Measurements from ENCODE around the gene FOXF2.

Gene FOXF2

DNA sequence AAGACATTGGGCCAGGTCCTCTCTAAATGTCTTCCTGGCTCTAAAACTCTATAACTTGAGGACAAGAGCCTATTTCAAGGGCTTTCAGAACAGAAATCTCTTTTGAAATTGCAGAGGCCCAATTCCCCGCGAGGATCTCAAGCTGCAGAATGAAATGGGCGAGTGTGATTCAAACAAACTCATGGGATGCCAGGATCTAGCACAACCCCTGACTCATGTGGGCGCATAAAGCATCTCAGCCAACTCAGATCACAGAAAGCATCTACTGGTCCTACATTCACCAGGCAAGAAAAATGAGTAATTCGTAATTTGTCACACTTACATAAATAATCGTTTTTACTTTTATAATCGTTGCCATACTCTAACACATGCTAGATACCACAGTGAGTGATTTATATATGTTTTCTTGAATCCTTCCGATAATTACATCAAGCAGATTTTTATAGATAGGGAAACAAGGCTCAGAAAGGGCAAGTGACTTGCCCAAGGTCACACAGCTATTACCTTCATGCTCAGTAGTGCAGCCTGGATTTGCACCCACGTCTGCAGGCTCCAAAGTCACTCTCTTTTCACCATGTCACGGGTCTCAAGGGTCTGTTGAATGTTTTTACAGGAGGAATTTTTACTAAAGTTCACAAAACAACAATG, 26.2 kb downstream of the FOXF2 start:
- no peak for DNase-seq

DNA sequence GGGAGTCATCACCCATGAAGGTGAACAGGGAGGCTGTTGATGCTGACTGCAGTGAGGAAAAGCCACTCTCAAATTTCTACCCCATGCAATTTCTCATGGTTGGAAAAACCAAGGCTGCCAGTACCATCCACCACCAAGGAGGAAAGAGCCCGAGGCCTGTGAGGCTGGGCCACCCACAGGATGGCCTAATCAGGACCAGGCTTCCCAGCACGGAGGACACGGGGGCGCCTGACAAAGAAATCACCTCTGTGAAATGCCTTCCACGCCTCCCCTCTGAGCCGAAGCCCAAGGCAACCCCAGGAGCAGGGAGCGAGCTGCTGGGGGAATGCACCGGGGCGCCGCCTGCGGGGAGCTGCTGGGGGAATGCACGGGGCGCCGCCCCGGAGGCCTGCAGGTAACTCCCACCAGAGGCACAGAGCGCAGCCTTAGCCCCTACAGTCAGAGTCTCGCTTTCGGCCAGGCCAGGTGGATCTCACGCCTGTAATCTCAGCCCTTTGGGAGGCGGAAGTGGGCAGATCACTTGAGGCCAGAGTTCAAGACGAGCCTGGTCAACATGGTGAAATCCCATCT, 26.9 kb downstream of the FOXF2 start:
- no peak for DNase-seq

DNA sequence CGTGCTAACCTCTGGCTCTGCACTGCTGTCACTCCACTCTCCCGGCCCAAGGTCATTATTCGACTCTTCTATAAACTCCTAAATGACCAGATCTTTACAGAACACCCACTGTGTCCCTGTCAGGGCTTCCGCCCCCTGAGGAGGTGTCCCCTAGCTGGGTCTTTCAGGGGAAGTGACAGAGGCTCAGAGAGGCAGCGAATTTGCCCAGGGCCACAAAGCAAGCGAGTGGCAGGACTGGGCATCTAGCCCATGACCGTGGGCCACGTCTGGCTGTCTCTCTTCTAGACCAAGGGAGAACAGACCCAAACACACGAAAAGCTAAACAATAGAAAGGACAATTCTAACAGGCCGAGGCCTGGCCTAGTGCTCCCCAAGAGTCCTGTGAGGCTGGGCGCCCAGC, 27.4 kb downstream of the FOXF2 start:
- no peak for DNase-seq

DNA sequence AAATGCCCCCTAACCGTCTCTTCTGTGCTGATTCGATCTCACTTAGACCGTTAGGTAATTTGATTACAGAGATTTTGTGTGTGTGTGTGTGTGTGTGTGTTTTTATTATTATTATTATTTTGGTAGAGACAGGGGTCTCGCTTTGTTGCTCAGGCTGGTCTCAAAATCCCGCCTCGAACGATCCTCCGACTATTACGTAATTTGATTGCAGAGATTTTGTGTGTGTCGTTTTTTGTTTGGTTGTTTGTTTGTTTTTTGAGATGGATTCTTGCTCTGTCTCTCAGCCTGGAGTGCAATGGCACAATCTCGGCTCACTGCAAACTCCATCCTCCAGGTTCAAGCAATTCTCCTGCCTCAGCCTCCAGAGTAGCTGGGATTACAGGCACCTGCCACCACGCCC, 28.3 kb downstream of the FOXF2 start:
- DNase-seq, result no peak

DNA sequence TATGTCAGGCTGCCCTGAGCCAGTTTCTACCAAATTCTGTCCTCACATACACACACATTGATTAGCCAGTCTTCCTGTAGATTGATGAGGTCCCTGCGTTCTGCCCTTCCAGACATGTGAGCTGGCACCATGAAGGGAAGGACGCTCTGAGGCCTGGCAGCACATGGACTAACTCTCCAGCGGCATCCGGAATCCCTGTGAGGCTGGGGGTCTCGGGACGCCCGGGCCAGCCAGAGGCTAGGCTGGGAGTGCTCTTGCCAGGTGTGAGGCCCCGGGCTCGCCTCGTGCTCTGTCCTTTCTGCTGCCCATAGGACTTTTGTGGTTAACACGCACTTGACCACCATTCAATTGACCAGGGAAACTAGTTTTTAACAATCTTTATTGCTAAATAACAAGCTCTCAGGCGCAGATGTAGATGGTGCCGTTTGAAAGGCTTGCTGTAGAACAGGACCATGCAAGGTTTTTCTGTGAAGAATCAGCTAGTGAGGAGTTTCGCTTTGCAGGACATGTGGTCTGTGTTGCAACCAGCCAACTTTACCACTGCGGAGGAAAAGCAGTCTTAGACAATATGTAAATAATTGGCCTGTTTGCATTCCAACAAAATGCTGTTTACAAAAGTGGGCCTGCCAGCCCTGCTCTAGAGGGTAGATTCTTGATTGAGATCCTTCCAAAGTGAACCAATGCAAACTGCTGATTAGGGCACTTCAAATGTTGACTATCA, 29.3 kb downstream of the FOXF2 start:
- no peak for DNase-seq

DNA sequence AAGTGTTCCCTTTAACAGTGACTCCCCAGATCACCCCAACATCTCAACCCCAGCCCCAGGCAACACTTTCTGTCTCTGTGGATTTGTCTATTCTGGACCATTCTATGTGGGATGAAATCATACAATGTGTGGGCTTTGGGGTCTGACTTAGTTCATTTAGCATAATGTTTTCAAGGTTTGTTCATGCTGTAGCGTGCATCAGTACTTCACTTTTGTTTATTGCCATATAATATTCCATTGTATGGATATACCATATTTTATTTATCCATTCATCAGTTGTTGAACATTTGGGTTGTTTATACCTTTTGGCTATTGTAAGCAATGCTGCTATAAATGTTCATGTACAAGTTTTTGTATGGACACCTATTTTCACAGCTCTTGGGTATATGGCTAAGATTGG, 31.0 kb downstream of the FOXF2 start:
- no peak for DNase-seq

DNA sequence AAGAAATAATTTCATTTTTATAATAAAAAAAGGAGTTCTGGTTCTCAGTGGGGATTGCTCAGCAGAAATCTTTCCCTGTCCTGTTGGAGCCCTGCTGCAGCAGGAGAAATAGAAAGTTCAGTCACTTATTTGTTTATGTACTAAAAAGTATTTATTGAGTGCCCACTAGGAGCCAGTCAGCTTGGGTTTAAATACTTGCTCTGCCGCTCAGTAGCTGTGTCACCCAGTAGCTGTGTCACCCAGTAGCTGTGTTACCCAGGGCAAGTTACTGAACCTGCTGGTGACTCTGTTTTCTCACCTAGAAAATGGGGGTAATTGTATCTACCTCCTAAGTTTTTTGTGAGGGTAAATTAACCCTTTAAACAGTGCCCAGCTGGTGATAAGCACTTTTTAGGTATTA, 32.9 kb downstream of the FOXF2 start:
- no peak for DNase-seq

DNA sequence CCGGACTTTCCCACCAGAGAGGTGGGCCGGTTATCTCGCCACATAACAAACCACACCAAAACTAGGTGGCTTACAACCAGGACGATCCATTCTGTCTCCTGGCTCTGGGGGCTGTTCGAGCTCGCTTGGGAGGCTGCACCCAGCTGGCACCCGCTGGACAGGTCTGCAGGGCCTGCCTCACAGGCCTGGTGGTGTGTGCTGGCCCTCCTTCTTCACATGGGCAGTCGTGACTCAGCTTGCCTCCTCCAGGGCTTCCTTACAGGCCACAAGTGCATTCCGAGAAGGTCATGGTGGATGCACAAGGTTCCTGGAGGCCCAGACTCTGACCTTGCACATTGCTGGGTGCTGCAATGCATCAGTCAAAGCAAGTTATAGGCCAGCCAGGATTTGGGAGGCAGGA, 34.2 kb downstream of the FOXF2 start:
- DNase-seq, result no peak

DNA sequence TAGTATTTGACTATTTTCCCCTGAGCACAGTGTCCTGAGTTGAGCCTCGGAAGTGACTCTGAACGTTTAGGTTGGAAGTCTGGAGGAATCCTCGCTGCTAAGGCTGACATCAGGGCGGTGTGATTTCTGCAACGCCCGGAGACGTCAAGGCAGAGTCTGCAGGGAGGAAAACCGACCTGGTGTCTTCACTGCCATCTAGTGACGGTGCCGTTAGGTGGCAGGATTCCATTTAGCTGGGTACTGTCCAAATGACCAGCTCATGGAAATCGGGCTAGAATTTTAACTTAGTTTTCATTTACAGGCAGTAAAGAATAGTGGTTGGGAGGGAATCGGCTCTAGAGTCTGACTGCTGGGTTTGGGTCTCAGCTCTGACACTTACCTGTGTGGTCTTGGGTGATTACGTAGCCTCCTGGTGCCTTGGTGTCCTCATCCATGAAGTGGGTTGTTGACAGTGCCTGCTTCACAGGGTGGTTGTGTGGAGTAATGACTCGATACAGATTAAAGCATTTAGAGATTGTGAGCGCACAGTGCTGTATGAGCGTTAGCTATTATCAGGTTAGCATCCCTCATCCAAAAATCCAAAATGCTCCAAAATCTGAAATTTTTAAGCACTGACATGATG, 35.0 kb downstream of the FOXF2 start:
- peak; percentile 1 to 6 for DNase-seq

DNA sequence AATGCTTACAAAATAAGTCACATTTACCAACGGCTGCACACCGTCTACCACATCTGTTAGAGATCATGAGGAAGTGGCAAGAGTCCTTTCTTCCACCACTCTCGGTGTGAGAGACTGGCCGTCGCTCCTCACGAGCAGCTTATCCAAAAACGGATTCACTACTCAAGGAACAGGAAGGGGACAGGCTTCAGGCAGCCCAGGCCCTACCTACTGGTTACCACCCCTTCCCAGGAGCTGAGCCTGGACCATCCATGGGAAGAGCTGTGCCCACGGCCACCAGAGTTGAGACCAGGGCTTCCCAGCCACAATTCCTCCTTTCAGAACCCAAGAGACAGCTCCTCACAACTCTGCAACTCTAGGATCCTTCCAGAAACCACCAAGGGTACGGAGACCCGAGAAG, 37.0 kb downstream of the FOXF2 start:
- no peak for DNase-seq

DNA sequence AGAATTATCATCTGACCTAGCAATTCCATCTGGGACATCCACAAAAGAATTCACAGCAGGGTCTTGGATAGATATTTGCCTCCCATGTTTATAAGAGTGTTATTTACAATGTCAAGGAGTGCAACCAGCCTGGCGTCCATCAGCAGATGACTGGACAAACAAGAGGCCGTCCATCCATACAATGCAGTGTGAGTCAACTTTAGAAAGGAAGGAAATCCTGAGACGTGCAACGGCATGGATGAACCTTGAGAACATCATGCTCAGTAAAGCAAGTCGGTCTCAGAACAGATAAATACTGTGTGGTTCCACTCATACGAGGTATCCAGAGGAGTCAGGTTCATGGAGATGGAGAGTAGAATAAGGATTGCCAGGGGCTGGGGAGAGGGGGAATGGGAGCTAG, 46.4 kb downstream of the FOXF2 start:
- no peak for DNase-seq

DNA sequence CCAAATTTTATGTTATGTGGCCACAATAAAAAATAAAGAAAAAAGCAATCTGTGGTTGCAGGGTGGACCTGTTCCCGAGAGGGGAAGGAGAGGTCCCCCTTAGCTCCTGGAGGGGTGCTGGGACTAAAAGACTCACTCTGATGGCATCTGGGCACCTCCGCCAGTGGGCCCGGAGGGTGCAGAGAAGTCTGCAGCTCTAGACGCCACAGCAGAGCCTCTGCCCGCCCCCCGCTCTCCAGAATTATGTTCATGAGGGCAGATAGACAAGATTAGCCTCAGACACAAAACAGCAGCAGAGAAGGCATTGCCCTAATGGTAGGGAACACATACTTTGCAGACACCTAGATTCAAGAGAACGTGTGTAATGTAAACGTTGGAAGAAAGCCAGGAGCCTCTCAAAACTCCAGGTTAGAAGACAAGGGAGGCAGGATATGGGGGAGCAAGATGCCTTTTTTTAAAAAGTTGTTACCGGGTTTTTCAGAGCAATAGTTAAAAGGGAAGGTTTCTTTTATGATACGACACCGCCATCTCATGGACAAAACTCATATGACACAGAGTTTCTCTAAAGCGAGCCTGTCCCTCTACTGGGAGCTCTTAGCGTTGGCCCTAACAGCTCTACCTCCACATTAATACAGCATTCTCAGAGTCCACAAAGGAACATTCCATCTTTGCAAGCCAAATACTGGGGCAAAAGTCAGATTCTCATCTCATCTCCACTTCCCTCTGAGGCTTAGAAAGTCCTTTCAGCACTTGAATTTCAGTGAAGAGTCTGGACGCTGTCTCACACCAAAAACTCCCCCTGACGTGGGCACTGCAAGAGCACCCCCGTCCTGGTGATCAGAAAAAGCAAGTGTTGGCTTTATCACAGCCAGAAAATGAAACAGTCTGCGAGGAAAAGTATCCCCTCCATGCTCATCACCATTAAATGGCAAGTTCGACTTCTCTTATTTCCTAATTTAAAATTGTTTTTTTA, 47.2 kb downstream of the FOXF2 start:
- peak; percentile 3 to 31 for DNase-seq

DNA sequence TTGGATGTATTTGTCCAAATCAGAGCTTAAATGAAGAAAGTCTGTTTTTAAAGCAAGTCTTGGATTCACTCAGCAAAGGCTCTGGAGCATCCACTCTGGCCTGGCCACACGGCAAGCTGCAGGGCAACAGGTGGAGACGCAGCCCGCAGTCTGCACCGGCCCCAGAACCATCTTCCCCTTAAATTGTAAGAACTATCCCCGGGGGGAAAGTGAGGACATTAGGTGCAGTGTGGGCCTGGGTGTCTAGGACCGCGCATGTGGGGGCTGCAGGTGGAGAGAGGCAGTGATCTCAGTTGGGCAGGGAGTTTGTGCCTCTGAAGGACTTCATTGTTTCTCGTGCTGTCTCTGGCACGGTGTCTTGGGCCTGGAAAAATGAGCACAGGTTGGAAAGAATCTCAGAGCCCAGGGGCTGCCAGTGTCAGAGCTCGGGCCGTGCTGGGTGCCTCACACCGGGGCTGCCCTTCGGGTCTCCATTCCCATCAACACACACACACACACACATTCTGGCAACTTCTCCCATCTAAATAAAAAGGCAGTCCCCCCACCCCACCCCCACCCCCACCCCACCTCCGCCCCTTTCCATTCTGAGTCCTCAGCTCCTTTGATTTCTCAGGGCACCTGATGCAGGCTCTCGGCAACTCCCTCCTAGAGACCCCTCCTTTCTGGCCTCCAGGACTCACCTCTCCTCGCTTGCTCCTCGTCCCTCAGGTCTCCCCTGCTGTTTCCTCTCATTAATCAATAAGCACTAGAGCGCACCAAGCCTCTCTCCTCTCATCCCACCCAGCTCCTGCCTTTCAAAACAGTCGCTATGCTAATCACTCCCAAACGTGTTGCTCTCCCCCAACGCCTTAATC, 48.4 kb downstream of the FOXF2 start:
- DNase-seq, result no peak

DNA sequence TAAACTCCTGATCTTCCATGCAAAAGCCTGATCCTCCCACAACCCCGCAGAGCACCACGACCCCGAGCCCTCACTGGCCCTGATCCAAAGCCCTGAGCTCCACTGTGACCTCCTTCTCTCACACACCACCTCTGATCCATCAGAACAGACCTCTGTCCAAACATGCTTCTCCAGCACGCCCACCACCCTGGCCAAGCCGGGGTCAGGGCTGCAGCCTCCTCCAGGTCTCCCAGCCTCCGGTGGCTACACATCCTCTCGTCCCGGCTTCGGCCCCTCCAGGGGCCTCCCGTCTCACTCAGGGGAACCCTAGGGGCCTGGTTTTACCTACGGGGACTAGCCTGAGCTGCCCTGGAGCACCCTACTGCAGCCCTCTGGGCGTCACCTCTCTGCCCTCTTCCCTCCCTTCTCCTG, 49.1 kb downstream of the FOXF2 start:
- no peak for DNase-seq

DNA sequence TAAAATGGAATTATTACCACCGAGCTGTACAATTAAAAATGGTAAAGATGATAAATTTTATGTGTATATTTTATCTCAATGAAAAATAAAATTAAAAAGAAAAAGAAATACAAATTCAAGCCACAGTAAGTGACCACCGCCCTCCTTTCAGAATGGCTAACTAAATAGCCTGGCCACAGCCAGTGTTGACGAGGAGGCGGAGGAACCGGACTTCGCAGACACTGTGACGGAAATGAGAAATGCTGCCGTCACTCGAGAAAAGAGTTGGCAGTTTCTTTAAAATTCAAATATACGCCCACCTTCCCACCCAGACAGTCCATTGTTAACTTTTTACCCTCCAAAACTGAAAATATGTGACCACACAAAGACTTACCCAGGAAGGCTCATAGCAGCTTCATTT, 50.0 kb downstream of the FOXF2 start:
- DNase-seq, result no peak

DNA sequence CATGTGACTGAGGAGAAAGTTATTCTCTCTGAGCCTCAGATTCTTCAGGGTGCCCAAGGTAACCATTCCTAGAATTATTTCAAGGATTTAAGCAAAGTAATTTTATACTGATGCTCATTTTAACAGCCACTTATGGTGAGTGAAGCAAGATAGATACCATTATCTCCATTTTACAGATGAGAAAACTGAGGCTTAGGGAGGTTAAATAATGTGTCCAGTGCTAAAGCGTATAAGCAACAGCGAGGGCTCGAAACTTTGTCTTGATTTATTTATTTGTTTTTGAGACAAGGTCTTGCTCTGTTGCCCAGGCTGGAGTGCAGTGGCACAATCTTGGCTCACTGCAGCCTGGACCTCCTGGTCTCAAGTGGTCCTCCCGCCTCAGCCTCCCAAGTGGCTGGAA, 53.6 kb downstream of the FOXF2 start:
- no peak for DNase-seq
